HepG2 (cell line): ENCODE data around the gene MAP4K3. TPM values are rescaled to one million over a fixed set of nuclear protein-coding genes. Genes with fewer than 3 reads are reported as not detected.

ENCODE experiments used
- AGO1 ChIP-seq: fragments of 200-400 bp; formaldehyde crosslinking; IDR thresholded peaks from 2 replicates; pipeline ENCODE4 v1.6.1; 2017; ENCODE audit warnings: mild to moderate bottlenecking, low read depth, low read length, moderate library complexity; ENCODE audit not compliant: poor library complexity, severe bottlenecking
- HNF4A ChIP-seq: sonication (generic); formaldehyde crosslinking; IDR thresholded peaks from 2 replicates; pipeline ENCODE4 v1.4.0; 2020; ENCODE audit warnings: missing genetic modification reagents
- KAT8 ChIP-seq: IDR thresholded peaks from 2 replicates; pipeline ENCODE4 v1.6.1; 2016; ENCODE audit warnings: missing genetic modification reagents, missing compliant biosample characterization
- MED1 ChIP-seq: sonication (generic); formaldehyde crosslinking; IDR thresholded peaks from 2 replicates; pipeline ENCODE4 v1.4.0; 2020; ENCODE audit warnings: missing genetic modification reagents
- RARA ChIP-seq: IDR thresholded peaks from 2 replicates; pipeline ENCODE4 v1.6.1; 2016; ENCODE audit warnings: missing genetic modification reagents, missing compliant biosample characterization
- REST ChIP-seq, 2 experiments: IDR thresholded peaks; 2 replicates each; pipeline ENCODE4 v1.6.1; 2011 to 2012; ENCODE audit warnings: low read length in 2 of 2, borderline replicate concordance in 1 of 2, low read depth in 1 of 2, mild to moderate bottlenecking in 1 of 2, moderate library complexity in 1 of 2
- SIX4 ChIP-seq: sonication (generic); formaldehyde crosslinking; IDR thresholded peaks from 2 replicates; pipeline ENCODE4 v1.4.0; 2020; ENCODE audit warnings: missing genetic modification reagents
- TIGD3 ChIP-seq: sonication (generic); formaldehyde crosslinking; IDR thresholded peaks from 2 replicates; pipeline ENCODE4 v1.5.1; 2020; ENCODE audit warnings: mild to moderate bottlenecking, missing genetic modification reagents, borderline replicate concordance
- ZBED4 ChIP-seq: sonication (generic); formaldehyde crosslinking; IDR thresholded peaks from 2 replicates; pipeline ENCODE4 v1.4.0; 2020; ENCODE audit warnings: missing genetic modification reagents, borderline replicate concordance
- polyA plus RNA-seq, 8 experiments: library from polyadenylated mRNA; depleted of rRNA in 3 of 8; stranded (reverse) in 7 of 8; unstranded in 1 of 8; fragments of >200 nt; fragmentation: Illumina TruSeq in 4 of 8; extraction: Trizol in 4 of 8; gene quantifications; 2 replicates each; pipeline versions ENCODE4 v1.2.1 to v1.2.3, GENCODE V29; 2011 to 2016; ENCODE audit warnings: low read depth in 4 of 8, missing spikeins in 1 of 8, mixed read lengths in 1 of 8; ENCODE audit not compliant: insufficient read depth in 1 of 8
- total RNA-seq, 5 experiments: library from RNA; depleted of rRNA; stranded (reverse); fragments of >200 nt; fragmentation: Illumina TruSeq; extraction: Trizol; gene quantifications; 2 replicates each; pipeline ENCODE4 v1.2.3, GENCODE V29; 2016; ENCODE audit warnings: low read depth in 1 of 5

MAP4K3 gene
- total and polyA plus RNA-seq, 2 of the 13 experiments (the other 11 are each of a cell fraction or from before 2014, with no cell fraction given): 45.9 to 53.2 TPM

GRCh38 chr2:39448169-39448502, 11.1 kb upstream of the MAP4K3 start (continued):
- peak; percentile 87 for TF ChIP-seq RARA (CRISPR knock-in tag)
- peak; percentile 38; the same call in 1 of the 2 replicates for TF ChIP-seq HNF4A
- TF ChIP-seq ZBED4: peak; percentile 97
- peak; percentile 32; the same call in 1 of the 2 replicates for TF ChIP-seq SIX4 (CRISPR knock-in tag)
- peak; percentile 93 for TF ChIP-seq MED1 (CRISPR knock-in tag)
- TF ChIP-seq TIGD3 (CRISPR knock-in tag): no peak
- TF ChIP-seq REST (IDR thresholded peaks at IDR 0.05; ENCODE audit: borderline replicate concordance in 1 of 2, low read depth in 1 of 2, low read length in 2 of 2): peak in 1 of 2 experiments; percentile 30; a peak in 1 of 4 replicates
- TF ChIP-seq KAT8 (CRISPR knock-in tag): peak; percentile 40
- TF ChIP-seq AGO1: no peak
